CD14-positive monocyte (primary cell): ENCODE data around the gene SUPT6H. TPM values are rescaled to one million over a fixed set of nuclear protein-coding genes. Genes with fewer than 3 reads are reported as not detected.

Experiments used
- DNase-seq, 3 donors: peaks; one replicate each; pipeline ENCODE4 v3.0.0-alpha.2; 2011 to 2022
- H2AFZ ChIP-seq: 2 replicates; pipeline ENCODE4 v1.6.0; 2012; ENCODE audit warnings: mild to moderate bottlenecking, low read depth, low read length, inconsistent platforms; ENCODE audit not compliant: insufficient read depth, poor library complexity, severe bottlenecking
- H3K27ac ChIP-seq, 2 donors: 1 replicate in 1 of 2; 2 replicates in 1 of 2; pipeline ENCODE4 v1.5.1; 2012 to 2013; ENCODE audit warnings: low read length in 2 of 2, control low read depth in 1 of 2, inconsistent platforms in 1 of 2, low read depth in 1 of 2, mild to moderate bottlenecking in 1 of 2
- H3K27me3 ChIP-seq, 2 donors: one replicate each; pipeline versions ENCODE4 v1.6.0 to v1.6.1; 2011 to 2013; ENCODE audit warnings: low read length in 2 of 2; ENCODE audit not compliant: control insufficient read depth in 2 of 2, insufficient read depth in 2 of 2
- H3K36me3 ChIP-seq, 2 donors: replicated peaks in 1 of 2; 1 replicate in 1 of 2; 2 replicates in 1 of 2; pipeline versions ENCODE4 v1.5.1 to v1.6.1; 2012 to 2013; ENCODE audit warnings: low read length in 2 of 2, control low read depth in 1 of 2, inconsistent platforms in 1 of 2, mild to moderate bottlenecking in 1 of 2; ENCODE audit not compliant: insufficient read depth in 2 of 2, control insufficient read depth in 1 of 2
- H3K4me1 ChIP-seq, 2 donors: 1 replicate in 1 of 2; 2 replicates in 1 of 2; pipeline versions ENCODE4 v1.5.1 to v1.6.1; 2012 to 2013; ENCODE audit warnings: low read length in 2 of 2, control low read depth in 1 of 2, inconsistent platforms in 1 of 2, mild to moderate bottlenecking in 1 of 2, moderate library complexity in 1 of 2; ENCODE audit not compliant: insufficient read depth in 2 of 2, control insufficient read depth in 1 of 2
- H3K4me2 ChIP-seq: replicated peaks from 2 replicates; pipeline ENCODE3; 2012; ENCODE audit warnings: low read length, moderate library complexity, mild to moderate bottlenecking; ENCODE audit not compliant: poor library complexity, severe bottlenecking; ENCODE audit errors: extremely low read depth
- H3K4me3 ChIP-seq, 3 experiments: fragments of 200-600 bp in 1 of 3; sonication (generic) in 1 of 3; replicated peaks in 1 of 3; 1 replicate in 2 of 3; 2 replicates in 1 of 3; pipeline ENCODE4 v1.5.1; 2011 to 2013; ENCODE audit warnings: low read length in 3 of 3, mild to moderate bottlenecking in 3 of 3, control low read depth in 2 of 3, low read depth in 2 of 3, inconsistent platforms in 1 of 3, moderate library complexity in 1 of 3
- H3K79me2 ChIP-seq: 2 replicates; pipeline ENCODE4 v1.6.0; 2012; ENCODE audit warnings: mild to moderate bottlenecking, control low read depth, inconsistent platforms, low read length, moderate library complexity; ENCODE audit not compliant: insufficient read depth
- H3K9ac ChIP-seq: 2 replicates; pipeline ENCODE4 v1.6.0; 2017; ENCODE audit warnings: low read length, mild to moderate bottlenecking; ENCODE audit not compliant: insufficient read depth, poor library complexity, severe bottlenecking
- H3K9me3 ChIP-seq, 2 donors: replicated peaks in 1 of 2; 1 replicate in 1 of 2; 2 replicates in 1 of 2; pipeline versions ENCODE4 v1.5.1 to v1.6.1; 2012 to 2013; ENCODE audit warnings: low read length in 2 of 2, control low read depth in 1 of 2; ENCODE audit not compliant: control insufficient read depth in 1 of 2, insufficient read depth in 1 of 2
- H4K20me1 ChIP-seq: 2 replicates; pipeline ENCODE4 v1.6.0; 2012; ENCODE audit warnings: mild to moderate bottlenecking, low read length, control low read depth, moderate library complexity; ENCODE audit not compliant: insufficient read depth
- H3K27ac Mint-ChIP-seq, 7 donors: one replicate each; pipeline ENCODE4 v1.8.0; 2020; ENCODE audit warnings: mild to moderate bottlenecking in 7 of 7, mixed read lengths in 7 of 7, moderate library complexity in 6 of 7, inconsistent platforms in 2 of 7
- H3K27me3 Mint-ChIP-seq, 3 donors: one replicate each; pipeline ENCODE4 v1.8.0; 2021 to 2022; ENCODE audit warnings: low read depth in 3 of 3, mild to moderate bottlenecking in 3 of 3, mixed read lengths in 3 of 3, moderate library complexity in 3 of 3, inconsistent platforms in 1 of 3
- H3K36me3 Mint-ChIP-seq, 2 donors: one replicate each; pipeline ENCODE4 v1.8.0; 2020; ENCODE audit warnings: mixed read lengths in 2 of 2, inconsistent platforms in 1 of 2, mild to moderate bottlenecking in 1 of 2
- H3K4me1 Mint-ChIP-seq: one replicate; pipeline ENCODE4 v1.8.0; 2020; ENCODE audit warnings: mild to moderate bottlenecking, mixed read lengths
- H3K4me3 Mint-ChIP-seq, 2 donors: one replicate each; pipeline ENCODE4 v1.8.0; 2020; ENCODE audit warnings: mild to moderate bottlenecking in 2 of 2, mixed read lengths in 2 of 2, moderate library complexity in 1 of 2
- H3K9me3 Mint-ChIP-seq, 7 donors: one replicate each; pipeline ENCODE4 v1.8.0; 2020 to 2022; ENCODE audit warnings: mixed read lengths in 7 of 7, mild to moderate bottlenecking in 6 of 7, moderate library complexity in 6 of 7, inconsistent platforms in 2 of 7
- WGBS: methylation state at CpG from one replicate; pipeline ENCODE4 v1.1.5; 2013; ENCODE audit warnings: missing lambda C conversion rate; ENCODE audit not compliant: insufficient coverage; 5-methylcytosine and 5-hydroxymethylcytosine counted together
- intact Hi-C, 2 donors: fragments of 100-400 bp; cut with micrococcal nuclease; formaldehyde crosslinking; loops; one replicate each; pipeline versions ENCODE4 v1.15.0 to v1.15.1; 2023
- polyA plus RNA-seq, 3 donors: library from polyadenylated mRNA; depleted of rRNA in 1 of 3; unstranded in 2 of 3; stranded (reverse) in 1 of 3; fragments of 300-500 nt in 2 of 3; fragments of >200 nt in 1 of 3; fragmentation: Illumina TruSeq in 2 of 3; gene quantifications; 1 replicate in 2 of 3; 2 replicates in 1 of 3; pipeline ENCODE4 v1.2.3, GENCODE V29; 2012 to 2021
- TF ChIP-seq, protein P1 (sequence below): fragments of 200-600 bp; IDR thresholded peaks from one replicate; pipeline ENCODE4 v1.8.0; 2022; ENCODE audit warnings: antibody characterized with exemption, mild to moderate bottlenecking

SUPT6H gene
- polyA plus RNA-seq, 3 donors, result 3.8 to 33.9 (median 7.8) TPM

DNA sequence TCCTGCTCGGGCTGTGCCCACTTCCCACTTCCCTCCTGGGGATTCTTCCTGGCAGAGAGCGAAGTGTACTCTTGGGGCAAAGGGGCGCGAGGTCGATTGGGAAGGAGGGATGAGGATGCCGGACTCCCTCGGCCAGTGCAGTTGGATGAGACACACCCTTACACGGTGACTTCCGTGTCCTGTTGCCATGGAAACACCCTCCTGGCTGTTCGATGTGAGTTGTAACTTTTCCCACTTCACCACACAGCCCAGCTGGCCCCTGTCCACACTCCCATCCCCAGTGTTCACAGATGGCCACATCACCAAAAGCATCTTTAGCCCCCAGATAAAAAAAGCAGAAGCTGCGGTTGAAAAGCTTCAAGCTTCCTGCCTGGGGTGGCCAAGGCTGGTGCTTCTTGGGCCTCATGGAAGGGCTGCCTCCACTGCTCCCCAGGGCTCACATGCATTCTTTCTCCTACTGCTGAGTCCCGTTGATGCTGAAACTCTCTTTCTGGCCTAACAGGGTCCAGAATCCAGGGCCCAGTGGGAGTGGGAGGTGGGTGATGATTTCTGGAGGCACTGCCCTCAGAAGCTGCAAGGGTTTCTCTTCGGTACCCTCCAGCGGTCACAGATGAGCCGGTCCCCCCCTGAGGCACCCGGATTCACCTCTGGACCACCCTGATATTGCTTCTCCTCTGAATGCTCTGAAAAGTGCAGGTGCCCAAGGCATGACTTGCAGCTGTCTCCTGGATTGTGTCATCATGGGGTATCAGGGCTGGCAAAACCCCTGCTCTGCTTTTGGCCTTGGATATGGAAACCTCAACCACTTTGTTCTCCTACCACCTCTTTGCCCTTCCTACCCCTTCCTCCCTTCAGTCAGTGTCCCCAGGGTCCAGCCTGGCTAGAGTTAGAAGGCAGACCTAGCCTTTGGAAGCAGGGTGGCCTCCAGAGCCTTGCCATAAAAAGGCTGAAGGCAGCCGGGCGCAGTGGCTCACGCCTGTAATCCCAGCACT lies 79.6 kb downstream of the SUPT6H start:
- peak overlapping the region in 5 of 7 donors; percentile 21 to 77 (median 48) for H3K27ac Mint-ChIP-seq
- H3K36me3 Mint-ChIP-seq, result peaks cover 10 to 14% of the 10 kb centered on the region in 2 donors
- WGBS, result 0% methylated on average over 6 of the region's 19 CpGs
- peaks cover 49 to 51% of the 10 kb centered on the region in 2 donors for H3K4me1 ChIP-seq
- peak overlapping the region; percentile 38 for H3K4me2 ChIP-seq
- no peaks in the 10 kb centered on the region for H3K36me3 ChIP-seq
- peaks cover 13% of the 10 kb centered on the region for H4K20me1 ChIP-seq
- H3K9ac ChIP-seq, result no peak overlapping the region
- H3K79me2 ChIP-seq, result no peaks in the 10 kb centered on the region
- H2AFZ ChIP-seq, result no peak overlapping the region
- peak overlapping the region in 1 of 2 donors; percentile 46 for H3K4me3 Mint-ChIP-seq
- peaks cover 12 to 32% (median 29%) of the 10 kb centered on the region in 3 donors for H3K27me3 Mint-ChIP-seq
- H3K9me3 Mint-ChIP-seq, result peaks cover 0 to 8% (median 0%) of the 10 kb centered on the region in 7 donors
- TF ChIP-seq, protein P1, sequence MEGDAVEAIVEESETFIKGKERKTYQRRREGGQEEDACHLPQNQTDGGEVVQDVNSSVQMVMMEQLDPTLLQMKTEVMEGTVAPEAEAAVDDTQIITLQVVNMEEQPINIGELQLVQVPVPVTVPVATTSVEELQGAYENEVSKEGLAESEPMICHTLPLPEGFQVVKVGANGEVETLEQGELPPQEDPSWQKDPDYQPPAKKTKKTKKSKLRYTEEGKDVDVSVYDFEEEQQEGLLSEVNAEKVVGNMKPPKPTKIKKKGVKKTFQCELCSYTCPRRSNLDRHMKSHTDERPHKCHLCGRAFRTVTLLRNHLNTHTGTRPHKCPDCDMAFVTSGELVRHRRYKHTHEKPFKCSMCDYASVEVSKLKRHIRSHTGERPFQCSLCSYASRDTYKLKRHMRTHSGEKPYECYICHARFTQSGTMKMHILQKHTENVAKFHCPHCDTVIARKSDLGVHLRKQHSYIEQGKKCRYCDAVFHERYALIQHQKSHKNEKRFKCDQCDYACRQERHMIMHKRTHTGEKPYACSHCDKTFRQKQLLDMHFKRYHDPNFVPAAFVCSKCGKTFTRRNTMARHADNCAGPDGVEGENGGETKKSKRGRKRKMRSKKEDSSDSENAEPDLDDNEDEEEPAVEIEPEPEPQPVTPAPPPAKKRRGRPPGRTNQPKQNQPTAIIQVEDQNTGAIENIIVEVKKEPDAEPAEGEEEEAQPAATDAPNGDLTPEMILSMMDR, result no peak
- peaks cover 34% of the 10 kb centered on the region for H3K4me1 Mint-ChIP-seq
- H3K27me3 ChIP-seq, result peaks cover 4 to 15% of the 10 kb centered on the region in 2 donors
- H3K9me3 ChIP-seq, result no peaks in the 10 kb centered on the region
- intact Hi-C loops, result loop anchor here (1.0 to 10.0 kb wide), 3 partner anchors 11 to 213 kb away; partner anchors contain the start of genes PHF12 (in 1 of the 2) and TLCD1 (in 1 of the 2)
- DNase-seq, result peak; percentile 61 to 87 (median 69)
- peak overlapping the region in 1 of 2 donors; percentile 21 for H3K27ac ChIP-seq
- H3K4me3 ChIP-seq, result peak overlapping the region in 1 of 3 experiments; percentile 30
